HFFc6 (cell line): ENCODE measurements around the gene A2ML1. TPM values are rescaled to one million over a fixed set of nuclear protein-coding genes. Genes with fewer than 3 reads are reported as not detected.
A peak's percentile ranks its signal among the peaks of the same experiment; 100 is the strongest.

Experiments used
- DNase-seq: peaks from one replicate; pipeline ENCODE4 v3.0.0-alpha.2; 2018
- H3K27ac Mint-ChIP-seq: 2 replicates; pipeline ENCODE4 v1.8.0; 2020; ENCODE audit warnings: mild to moderate bottlenecking, mixed read lengths
- H3K27me3 Mint-ChIP-seq: 2 replicates; pipeline ENCODE4 v1.8.0; 2021; ENCODE audit warnings: mild to moderate bottlenecking, moderate library complexity, mixed read lengths; ENCODE audit not compliant: insufficient read depth
- H3K36me3 Mint-ChIP-seq: 2 replicates; pipeline ENCODE4 v1.8.0; 2021; ENCODE audit warnings: low read depth, mixed read lengths
- H3K4me1 Mint-ChIP-seq: 2 replicates; pipeline ENCODE4 v1.8.0; 2020; ENCODE audit warnings: low read depth, mixed read lengths
- H3K4me3 Mint-ChIP-seq: 2 replicates; pipeline ENCODE4 v1.8.0; 2020; ENCODE audit warnings: mild to moderate bottlenecking, moderate library complexity, mixed read lengths
- H3K9me3 Mint-ChIP-seq: 2 replicates; pipeline ENCODE4 v1.8.0; 2020; ENCODE audit warnings: mild to moderate bottlenecking, mixed read lengths
- CTCF ChIP-seq: fragments of 200-600 bp; sonication (generic); IDR thresholded peaks from 2 replicates; pipeline ENCODE4 v1.5.0; 2021; ENCODE audit warnings: antibody characterized with exemption, mild to moderate bottlenecking
- total RNA-seq, 6 experiments: library from RNA; stranded (reverse); fragmentation: NEBNext Ultra II Directional; extraction: Animal tissue kit (Norgen Biotek cat#: 25700); gene quantifications; 2 replicates in 1 of 6; 3 replicates in 5 of 6; pipeline ENCODE4 v1.2.3, GENCODE V29; 2021

Gene A2ML1
- total RNA-seq, 6 experiments from 2014 or later, result not detected

GRCh38 chr12:8890313-8891085 lies 68.1 kb downstream of the A2ML1 start:
- no peaks in the 10 kb centered on the region for H3K9me3 Mint-ChIP-seq
- peak; percentile 22 for DNase-seq
- H3K4me1 Mint-ChIP-seq, result no peaks in the 10 kb centered on the region
- peaks cover 8% of the 10 kb centered on the region for H3K27me3 Mint-ChIP-seq
- TF ChIP-seq CTCF, result peak; percentile 96
- H3K4me3 Mint-ChIP-seq, result peak overlapping the region; percentile 88
- H3K27ac Mint-ChIP-seq, result no peak overlapping the region
- H3K36me3 Mint-ChIP-seq, result no peaks in the 10 kb centered on the region

- DNase-seq, result no peak
- H3K27ac Mint-ChIP-seq, result no peak overlapping the region
- H3K4me3 Mint-ChIP-seq, result no peak overlapping the region
- H3K4me1 Mint-ChIP-seq, result no peaks in the 10 kb centered on the region
- no peaks in the 10 kb centered on the region for H3K36me3 Mint-ChIP-seq
- peaks cover 4% of the 10 kb centered on the region; the same call in 1 of the 2 replicates for H3K27me3 Mint-ChIP-seq
- no peak for TF ChIP-seq CTCF
- no peaks in the 10 kb centered on the region for H3K9me3 Mint-ChIP-seq
These were observed 69.6 kb downstream of the A2ML1 start for GRCh38 chr12:8891976-8892375.

GRCh38 chr12:8894378-8894777 lies 72.0 kb downstream of the A2ML1 start:
- no peaks in the 10 kb centered on the region for H3K36me3 Mint-ChIP-seq
- no peak overlapping the region for H3K4me3 Mint-ChIP-seq
- no peak overlapping the region for H3K27ac Mint-ChIP-seq
- peaks cover 2% of the 10 kb centered on the region; the same call in 1 of the 2 replicates for H3K27me3 Mint-ChIP-seq
- TF ChIP-seq CTCF, result no peak
- no peak for DNase-seq
- no peaks in the 10 kb centered on the region for H3K9me3 Mint-ChIP-seq
- no peaks in the 10 kb centered on the region for H3K4me1 Mint-ChIP-seq

GRCh38 chr12:8894986-8895385 lies 72.6 kb downstream of the A2ML1 start:
- no peak for TF ChIP-seq CTCF
- Mint-ChIP-seq H3K4me3 (no peak overlapping the region), H3K36me3 (no peaks in the 10 kb centered on the region), H3K9me3 (no peaks in the 10 kb centered on the region), H3K4me1 (no peaks in the 10 kb centered on the region), H3K27ac (no peak overlapping the region), H3K27me3 (peaks cover 2% of the 10 kb centered on the region; the same call in 1 of the 2 replicates)
- no peak for DNase-seq

GRCh38 chr12:8897081-8897480 lies 74.7 kb downstream of the A2ML1 start:
- Mint-ChIP-seq H3K27ac (no peak overlapping the region), H3K9me3 (no peaks in the 10 kb centered on the region), H3K27me3 (peaks cover 7% of the 10 kb centered on the region; the same call in 1 of the 2 replicates), H3K4me1 (no peaks in the 10 kb centered on the region), H3K4me3 (no peak overlapping the region), H3K36me3 (no peaks in the 10 kb centered on the region)
- DNase-seq, result no peak
- TF ChIP-seq CTCF, result no peak
